Calu3 (cell line): ENCODE measurements around the gene TNFRSF4. TPM values are rescaled to one million over a fixed set of nuclear protein-coding genes. Genes with fewer than 3 reads are reported as not detected.
"Not testable (repeated sequence)": the region's sequence is repeated elsewhere in the genome, so short reads cannot be mapped to it uniquely, and the experiment has no call there.

Experiments
- BruUV-seq: library from RNA; stranded (reverse); fragments of 400-500 nt; replicated peaks from 2 replicates; lab custom pipeline; 2021; lab: Mats Ljungman, UMichigan
- CTCF ChIA-PET: fragments of 300-600 bp; sonication (Branson Sonifier 250); formaldehyde crosslinking; loops from one replicate; lab custom pipeline; 2022; ENCODE audit warnings: antibody characterized with exemption; lab: Charles Lee
- DNase-seq: peaks from one replicate; pipeline ENCODE4 v3.0.0; 2022
- H3K27ac Mint-ChIP-seq: one replicate; pipeline ENCODE4 v1.8.0; 2022; ENCODE audit warnings: mixed read lengths; ENCODE audit not compliant: unreplicated experiment
- H3K27me3 Mint-ChIP-seq: one replicate; pipeline ENCODE4 v1.8.0; 2022; ENCODE audit warnings: mixed read lengths; ENCODE audit not compliant: unreplicated experiment
- H3K36me3 Mint-ChIP-seq: one replicate; pipeline ENCODE4 v1.8.0; 2022; ENCODE audit warnings: mild to moderate bottlenecking, moderate library complexity, mixed read lengths; ENCODE audit not compliant: insufficient read depth, unreplicated experiment
- H3K4me1 Mint-ChIP-seq: one replicate; pipeline ENCODE4 v1.8.0; 2022; ENCODE audit warnings: mild to moderate bottlenecking, low read depth, mixed read lengths; ENCODE audit not compliant: unreplicated experiment
- H3K4me3 Mint-ChIP-seq: one replicate; pipeline ENCODE4 v1.8.0; 2022; ENCODE audit warnings: mild to moderate bottlenecking, low read depth, moderate library complexity, mixed read lengths; ENCODE audit not compliant: unreplicated experiment
- H3K9me3 Mint-ChIP-seq: one replicate; pipeline ENCODE4 v1.8.0; 2022; ENCODE audit warnings: low read depth, mixed read lengths; ENCODE audit not compliant: unreplicated experiment
- CTCF ChIP-seq: fragments of 200-600 bp; IDR thresholded peaks from one replicate; pipeline ENCODE4 v1.8.0; 2022; ENCODE audit warnings: antibody characterized with exemption; ENCODE audit not compliant: unreplicated experiment
- intact Hi-C: fragments of 100-400 bp; cut with micrococcal nuclease; formaldehyde crosslinking; loops from one replicate; pipeline ENCODE4 v1.10.0; 2022; ENCODE audit not compliant: unreplicated experiment
- total RNA-seq: library from RNA; stranded (reverse); gene quantifications from 2 replicates; pipeline ENCODE4 v1.2.3, GENCODE V29; 2022

Gene TNFRSF4
- total RNA-seq, 1 experiment from 2014 or later, result not detected

GRCh38 chr1:1253314-1253713 is 39.4 kb upstream of the TNFRSF4 start:
- no peak for TF ChIP-seq CTCF
- Mint-ChIP-seq H3K4me1 (no peaks in the 10 kb centered on the region), H3K4me3 (no peak overlapping the region), H3K9me3 (no peaks in the 10 kb centered on the region), H3K27me3 (no peaks in the 10 kb centered on the region), H3K36me3 (peaks cover 43% of the 10 kb centered on the region), H3K27ac (no peak overlapping the region)
- CTCF ChIA-PET, result no interaction called here
- no TSS peak for BruUV-seq
- intact Hi-C loops, result no loop called here
- DNase-seq, result no peak

GRCh38 chr1:1250786-1251284 is 36.9 kb upstream of the TNFRSF4 start:
- no TSS peak for BruUV-seq
- TF ChIP-seq CTCF, result no peak
- Mint-ChIP-seq H3K9me3 (no peaks in the 10 kb centered on the region), H3K4me1 (no peaks in the 10 kb centered on the region), H3K36me3 (peaks cover 40% of the 10 kb centered on the region), H3K27ac (no peak overlapping the region), H3K27me3 (no peaks in the 10 kb centered on the region), H3K4me3 (no peak overlapping the region)
- CTCF ChIA-PET, result interaction anchor here (1.4 kb wide), 1 partner anchor 126 kb away, joined by 4 read pairs; no protein-coding TSS in a partner anchor
- no peak for DNase-seq
- intact Hi-C loops, result no loop called here

GRCh38 chr1:1248009-1248913 is 34.3 kb upstream of the TNFRSF4 start:
- intact Hi-C loops, result loop anchor here (5.0 kb wide), 1 partner anchor 126 kb away; no protein-coding TSS in a partner anchor
- peaks cover 19% of the 10 kb centered on the region for H3K36me3 Mint-ChIP-seq
- H3K27me3 Mint-ChIP-seq, H3K9me3 Mint-ChIP-seq, H3K27ac Mint-ChIP-seq, H3K4me3 Mint-ChIP-seq, DNase-seq, H3K4me1 Mint-ChIP-seq, CTCF ChIA-PET, BruUV-seq: not testable (repeated sequence)

GRCh38 chr1:1247341-1247913 is 33.5 kb upstream of the TNFRSF4 start:
- no TSS peak for BruUV-seq
- no peaks in the 10 kb centered on the region for H3K27me3 Mint-ChIP-seq
- no peaks in the 10 kb centered on the region for H3K4me1 Mint-ChIP-seq
- H3K36me3 Mint-ChIP-seq, result peaks cover 12% of the 10 kb centered on the region
- no peak overlapping the region for H3K4me3 Mint-ChIP-seq
- CTCF ChIA-PET, result no interaction called here
- TF ChIP-seq CTCF, result no peak
- no peak for DNase-seq
- H3K27ac Mint-ChIP-seq, result no peak overlapping the region
- intact Hi-C loops, result loop anchor here (5.0 kb wide), 1 partner anchor 125 kb away; no protein-coding TSS in a partner anchor
- no peaks in the 10 kb centered on the region for H3K9me3 Mint-ChIP-seq
